ENCODE measurements around the gene KRAS. TPM values are rescaled to one million over a fixed set of nuclear protein-coding genes. Genes with fewer than 3 reads are reported as not detected.

Gene KRAS
- total RNA-seq, 1 experiment from 2014 or later, result 6.2 TPM

DNA sequence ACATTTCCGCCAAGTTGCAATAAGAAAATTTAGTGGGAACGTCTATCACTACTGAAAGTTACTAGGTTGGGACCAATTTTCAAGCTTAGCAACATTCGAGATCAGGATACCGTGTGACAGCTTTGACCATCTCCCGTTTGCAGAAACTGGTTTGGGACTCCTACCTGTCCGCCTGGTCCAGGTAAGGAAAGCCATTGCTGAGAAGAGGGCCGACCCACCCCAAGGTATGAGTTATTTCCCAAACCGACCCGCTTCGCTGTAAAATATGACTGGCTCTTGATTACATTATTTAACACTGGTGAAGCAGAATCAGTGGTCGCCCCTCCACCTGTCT, 56.0 kb downstream of the KRAS start:
- Histone ChIP-seq H3K36me3 (ENCODE audit: low read depth, low read length) (no peaks in the 10 kb centered on the region), H3K4me2 (ENCODE audit: low read length) (peak overlapping the region; percentile 98), H3K27me3 (ENCODE audit: low read length) (no peaks in the 10 kb centered on the region), H3K79me2 (ENCODE audit: low read length) (peaks cover 12% of the 10 kb centered on the region), H3K4me1 (ENCODE audit: insufficient read depth, low read length) (peaks cover 10% of the 10 kb centered on the region), H3K9ac (ENCODE audit: low read length) (peak overlapping the region; percentile 91; the same call in 1 of the 2 replicates), H3K4me3 (ENCODE audit: low read length) (peak overlapping the region; percentile 95), H3K9me3 (ENCODE audit: low read length) (no peaks in the 10 kb centered on the region), H3F3A (ENCODE audit: low read length, unreplicated experiment) (no peaks in the 10 kb centered on the region), H3K9me2 (replicated peaks; ENCODE audit: low read length) (no peaks in the 10 kb centered on the region), H4K20me1 (ENCODE audit: low read length) (no peaks in the 10 kb centered on the region), H2AFZ (ENCODE audit: low read length) (peak overlapping the region; percentile 95), H3K27ac (ENCODE audit: low read length) (no peak overlapping the region)
- TF ChIP-seq, protein P1, sequence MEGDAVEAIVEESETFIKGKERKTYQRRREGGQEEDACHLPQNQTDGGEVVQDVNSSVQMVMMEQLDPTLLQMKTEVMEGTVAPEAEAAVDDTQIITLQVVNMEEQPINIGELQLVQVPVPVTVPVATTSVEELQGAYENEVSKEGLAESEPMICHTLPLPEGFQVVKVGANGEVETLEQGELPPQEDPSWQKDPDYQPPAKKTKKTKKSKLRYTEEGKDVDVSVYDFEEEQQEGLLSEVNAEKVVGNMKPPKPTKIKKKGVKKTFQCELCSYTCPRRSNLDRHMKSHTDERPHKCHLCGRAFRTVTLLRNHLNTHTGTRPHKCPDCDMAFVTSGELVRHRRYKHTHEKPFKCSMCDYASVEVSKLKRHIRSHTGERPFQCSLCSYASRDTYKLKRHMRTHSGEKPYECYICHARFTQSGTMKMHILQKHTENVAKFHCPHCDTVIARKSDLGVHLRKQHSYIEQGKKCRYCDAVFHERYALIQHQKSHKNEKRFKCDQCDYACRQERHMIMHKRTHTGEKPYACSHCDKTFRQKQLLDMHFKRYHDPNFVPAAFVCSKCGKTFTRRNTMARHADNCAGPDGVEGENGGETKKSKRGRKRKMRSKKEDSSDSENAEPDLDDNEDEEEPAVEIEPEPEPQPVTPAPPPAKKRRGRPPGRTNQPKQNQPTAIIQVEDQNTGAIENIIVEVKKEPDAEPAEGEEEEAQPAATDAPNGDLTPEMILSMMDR (conservative IDR thresholded peaks at IDR 0.05; ENCODE audit: low read depth, low read length), result no peak
- TF ChIP-seq EZH2phosphoT487 (IDR thresholded peaks at IDR 0.05; ENCODE audit: borderline replicate concordance, low read length) (no peak), EZH2 (IDR thresholded peaks at IDR 0.05; ENCODE audit: low read length, unreplicated experiment) (no peak)
- DNase-seq (no peak), ATAC-seq (peak; percentile 27)
- CTCF ChIA-PET, result interaction anchor here (0.7 kb wide), 1 partner anchor 518 kb away, joined by 3 read pairs; no protein-coding TSS in a partner anchor
- intact Hi-C loops (cut with micrococcal nuclease), result no loop called here
- POLR2A ChIA-PET (ENCODE audit: unreplicated experiment), result no interaction called here
- BruUV-seq (replicated peaks), result TSS peak; percentile 72

DNA sequence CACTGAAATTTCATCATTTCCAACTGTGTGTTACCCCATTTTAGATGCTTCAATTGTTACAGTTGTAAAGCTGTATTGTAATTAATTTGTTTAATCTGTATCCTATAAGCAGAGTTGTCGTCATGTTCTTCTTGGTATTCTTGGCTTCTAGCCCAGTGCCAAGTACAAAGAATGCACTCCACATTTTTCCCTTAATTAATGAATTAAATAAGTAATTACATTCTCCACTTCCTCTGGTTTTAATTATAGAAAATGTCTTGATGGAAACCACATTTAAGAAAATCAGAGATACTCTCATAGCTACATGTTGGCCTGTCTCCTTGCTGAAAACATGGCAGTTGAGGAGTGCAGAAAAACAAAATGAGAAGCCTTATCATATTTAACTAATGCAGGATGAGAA, 56.5 kb downstream of the KRAS start:
- no TSS peak for BruUV-seq (replicated peaks)
- POLR2A ChIA-PET (ENCODE audit: unreplicated experiment), result no interaction called here
- H3K9me2 ChIP-seq (replicated peaks; ENCODE audit: low read length), result no peaks in the 10 kb centered on the region

DNA sequence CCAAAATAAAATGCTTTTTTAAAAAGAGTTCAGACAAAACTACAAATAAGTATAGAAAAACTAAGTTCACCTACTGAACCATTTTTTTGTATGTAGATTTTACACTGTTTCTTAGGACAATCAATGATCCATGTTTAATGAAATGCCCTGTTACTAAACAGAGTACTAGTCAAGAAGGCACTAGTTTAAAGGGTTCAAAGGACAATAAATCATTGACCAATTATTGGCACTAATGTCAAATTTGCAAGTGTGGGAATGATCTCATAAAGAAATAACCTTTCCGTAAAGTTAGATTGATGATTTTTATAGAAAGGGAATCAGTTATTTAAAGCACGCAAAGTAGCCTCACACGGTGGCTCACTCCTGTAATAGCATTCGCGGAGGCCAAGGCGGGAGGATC, 59.9 kb downstream of the KRAS start:
- H4K20me1 ChIP-seq (ENCODE audit: low read length), result no peaks in the 10 kb centered on the region
- H3K27me3 ChIP-seq (ENCODE audit: low read length), result no peaks in the 10 kb centered on the region
- no peak overlapping the region for H2AFZ ChIP-seq (ENCODE audit: low read length)
- DNase-seq, result no peak
- no peak overlapping the region for H3K4me2 ChIP-seq (ENCODE audit: low read length)
- TF ChIP-seq EZH2 (IDR thresholded peaks at IDR 0.05; ENCODE audit: low read length, unreplicated experiment) (no peak), EZH2phosphoT487 (IDR thresholded peaks at IDR 0.05; ENCODE audit: borderline replicate concordance, low read length) (no peak)
- TF ChIP-seq, protein P1 (conservative IDR thresholded peaks at IDR 0.05; ENCODE audit: low read depth, low read length), result no peak
- peaks cover 14% of the 10 kb centered on the region for H3K4me1 ChIP-seq (ENCODE audit: insufficient read depth, low read length)
- H3F3A ChIP-seq (ENCODE audit: low read length, unreplicated experiment), result no peaks in the 10 kb centered on the region
- intact Hi-C loops (cut with micrococcal nuclease), result no loop called here
- no peak for ATAC-seq
- H3K9me3 ChIP-seq (ENCODE audit: low read length), result no peaks in the 10 kb centered on the region
- H3K36me3 ChIP-seq (ENCODE audit: low read depth, low read length), result no peaks in the 10 kb centered on the region
- H3K79me2 ChIP-seq (ENCODE audit: low read length), result peaks cover 5% of the 10 kb centered on the region
- ChIA-PET CTCF (no interaction called here), POLR2A (ENCODE audit: unreplicated experiment) (interaction anchor here (0.5 kb wide), 1 partner anchor 125 kb away, joined by 5 read pairs; no protein-coding TSS in a partner anchor)
- H3K9ac ChIP-seq (ENCODE audit: low read length), result no peak overlapping the region
- no peaks in the 10 kb centered on the region for H3K9me2 ChIP-seq (replicated peaks; ENCODE audit: low read length)
- no peak overlapping the region for H3K27ac ChIP-seq (ENCODE audit: low read length)
- H3K4me3 ChIP-seq (ENCODE audit: low read length), result no peak overlapping the region
- BruUV-seq (replicated peaks), result no TSS peak

More for the DNA sequence above, 56.5 kb downstream of the KRAS start:
- peak overlapping the region; percentile 95 for H2AFZ ChIP-seq (ENCODE audit: low read length)
- ATAC-seq (no peak), DNase-seq (no peak)
- peaks cover 10% of the 10 kb centered on the region for H3K4me1 ChIP-seq (ENCODE audit: insufficient read depth, low read length)
- H3K9me3 ChIP-seq (ENCODE audit: low read length), result no peaks in the 10 kb centered on the region
- intact Hi-C loops (cut with micrococcal nuclease), result no loop called here
- no peak overlapping the region for H3K9ac ChIP-seq (ENCODE audit: low read length)
- H3K27ac ChIP-seq (ENCODE audit: low read length), result no peak overlapping the region
- TF ChIP-seq EZH2phosphoT487 (IDR thresholded peaks at IDR 0.05; ENCODE audit: borderline replicate concordance, low read length) (no peak), EZH2 (IDR thresholded peaks at IDR 0.05; ENCODE audit: low read length, unreplicated experiment) (no peak)
- TF ChIP-seq, protein P1 (conservative IDR thresholded peaks at IDR 0.05; ENCODE audit: low read depth, low read length), result no peak
- no peaks in the 10 kb centered on the region for H3K36me3 ChIP-seq (ENCODE audit: low read depth, low read length)
- H3K4me2 ChIP-seq (ENCODE audit: low read length), result peak overlapping the region; percentile 98
- H3K79me2 ChIP-seq (ENCODE audit: low read length), result peaks cover 12% of the 10 kb centered on the region
- no peaks in the 10 kb centered on the region for H3K27me3 ChIP-seq (ENCODE audit: low read length)
- no peaks in the 10 kb centered on the region for H4K20me1 ChIP-seq (ENCODE audit: low read length)
- H3K4me3 ChIP-seq (ENCODE audit: low read length), result peak overlapping the region; percentile 95
- H3F3A ChIP-seq (ENCODE audit: low read length, unreplicated experiment), result no peaks in the 10 kb centered on the region
- CTCF ChIA-PET, result no interaction called here

Measured in PC-3 (cell line).